Measurements from ENCODE around the gene ANO7. TPM values are rescaled to one million over a fixed set of nuclear protein-coding genes. Genes with fewer than 3 reads are reported as not detected.

ANO7 gene
- total RNA-seq, 2 experiments from 2014 or later, result 0.16 to 0.46 TPM

GRCh38 chr2:241201445-241202267 is 13.2 kb downstream of the ANO7 start:
- Histone ChIP-seq H3K27ac (ENCODE audit: low read depth, low read length, poor library complexity, severe bottlenecking) (no peak overlapping the region), H2AFZ (ENCODE audit: low read length) (no peak overlapping the region), H3K4me2 (ENCODE audit: low read length) (no peak overlapping the region), H3K4me1 (ENCODE audit: insufficient read depth, low read length, poor library complexity, severe bottlenecking) (no peaks in the 10 kb centered on the region), H3K9me2 (ENCODE audit: insufficient read depth, low read length) (no peaks in the 10 kb centered on the region), H3K4me3 (ENCODE audit: low read depth, low read length, poor library complexity, severe bottlenecking) (no peak overlapping the region), H3K36me3 (ENCODE audit: insufficient read depth, low read length) (no peaks in the 10 kb centered on the region), H3K79me2 (ENCODE audit: insufficient read depth, low read depth, low read length) (no peaks in the 10 kb centered on the region), H3K9me3 (ENCODE audit: low read length) (no peaks in the 10 kb centered on the region), H4K20me1 (ENCODE audit: insufficient read depth, low read length) (no peaks in the 10 kb centered on the region)
- intact Hi-C loops (cut with micrococcal nuclease; ENCODE audit: unreplicated experiment), result no loop called here
- no peak for TF ChIP-seq EZH2phosphoT487 (IDR thresholded peaks at IDR 0.05; ENCODE audit: borderline replicate concordance, low read depth, low read length)
- ChIA-PET CTCF (ENCODE audit: unreplicated experiment) (no interaction called here), POLR2A (no interaction called here)
- DNase-seq (ENCODE audit: low spot score), result no peak
- BruUV-seq (replicated peaks), result no TSS peak

GRCh38 chr2:241202268-241202585 is 13.8 kb downstream of the ANO7 start:
- H3K4me1 ChIP-seq (ENCODE audit: insufficient read depth, low read length, poor library complexity, severe bottlenecking), result no peaks in the 10 kb centered on the region
- intact Hi-C loops (cut with micrococcal nuclease; ENCODE audit: unreplicated experiment), result no loop called here

GRCh38 chr2:241202681-241203080 is 14.2 kb downstream of the ANO7 start:
- Histone ChIP-seq H4K20me1 (ENCODE audit: insufficient read depth, low read length) (no peaks in the 10 kb centered on the region), H3K27ac (ENCODE audit: low read depth, low read length, poor library complexity, severe bottlenecking) (no peak overlapping the region), H3K36me3 (ENCODE audit: insufficient read depth, low read length) (no peaks in the 10 kb centered on the region), H3K9me3 (ENCODE audit: low read length) (no peaks in the 10 kb centered on the region), H3K9me2 (ENCODE audit: insufficient read depth, low read length) (no peaks in the 10 kb centered on the region), H3K4me3 (ENCODE audit: low read depth, low read length, poor library complexity, severe bottlenecking) (no peak overlapping the region), H3K79me2 (ENCODE audit: insufficient read depth, low read depth, low read length) (no peaks in the 10 kb centered on the region), H3K4me1 (ENCODE audit: insufficient read depth, low read length, poor library complexity, severe bottlenecking) (no peaks in the 10 kb centered on the region), H2AFZ (ENCODE audit: low read length) (no peak overlapping the region), H3K4me2 (ENCODE audit: low read length) (no peak overlapping the region)
- DNase-seq (ENCODE audit: low spot score), result no peak
- POLR2A ChIA-PET, result no interaction called here
- intact Hi-C loops (cut with micrococcal nuclease; ENCODE audit: unreplicated experiment), result no loop called here
- no TSS peak for BruUV-seq (replicated peaks)
- TF ChIP-seq EZH2phosphoT487 (IDR thresholded peaks at IDR 0.05; ENCODE audit: borderline replicate concordance, low read depth, low read length) (no peak), CTCF (conservative IDR thresholded peaks at IDR 0.05; ENCODE audit: low read length) (no peak)
- CTCF ChIA-PET (ENCODE audit: unreplicated experiment), result no interaction called here

More at GRCh38 chr2:241202268-241202585, 13.8 kb downstream of the ANO7 start:
- POLR2A ChIA-PET, result no interaction called here
- Histone ChIP-seq H4K20me1 (ENCODE audit: insufficient read depth, low read length) (no peaks in the 10 kb centered on the region), H3K4me3 (ENCODE audit: low read depth, low read length, poor library complexity, severe bottlenecking) (no peak overlapping the region), H3K79me2 (ENCODE audit: insufficient read depth, low read depth, low read length) (no peaks in the 10 kb centered on the region), H3K36me3 (ENCODE audit: insufficient read depth, low read length) (no peaks in the 10 kb centered on the region), H3K9me3 (ENCODE audit: low read length) (no peaks in the 10 kb centered on the region), H3K9me2 (ENCODE audit: insufficient read depth, low read length) (no peaks in the 10 kb centered on the region), H3K27ac (ENCODE audit: low read depth, low read length, poor library complexity, severe bottlenecking) (no peak overlapping the region), H3K4me2 (ENCODE audit: low read length) (no peak overlapping the region), H2AFZ (ENCODE audit: low read length) (no peak overlapping the region)
- CTCF ChIA-PET (ENCODE audit: unreplicated experiment), result no interaction called here
- TF ChIP-seq EZH2phosphoT487 (IDR thresholded peaks at IDR 0.05; ENCODE audit: borderline replicate concordance, low read depth, low read length) (no peak), CTCF (conservative IDR thresholded peaks at IDR 0.05; ENCODE audit: low read length) (no peak)
- DNase-seq (ENCODE audit: low spot score), result no peak
- BruUV-seq (replicated peaks), result no TSS peak
